Measurements from ENCODE around the gene NEUROG3. TPM values are rescaled to one million over a fixed set of nuclear protein-coding genes. Genes with fewer than 3 reads are reported as not detected.
"Not testable (repeated sequence)": the region's sequence is repeated elsewhere in the genome, so short reads cannot be mapped to it uniquely, and the experiment has no call there.

NEUROG3 gene
- total and polyA plus RNA-seq, 7 experiments from 2014 or later, result 0.24 TPM; not detected in 6

GRCh38 chr10:69549959-69550358, 23.3 kb downstream of the NEUROG3 start:
- no peak for DNase-seq
- CTCF ChIA-PET, result interaction anchor here (0.7 kb wide), 1 partner anchor 1442 kb away, joined by 3 read pairs; no protein-coding TSS in a partner anchor
- intact Hi-C loops (cut with micrococcal nuclease), result no loop called here
- Histone ChIP-seq H3K27me3 (ENCODE audit: control insufficient read depth in 2 of 2, insufficient read depth in 2 of 2, low read length in 2 of 2) (no peaks in the 10 kb centered on the region), H3K36me3 (ENCODE audit: control insufficient read depth in 2 of 3, insufficient read depth in 3 of 3, low read length in 3 of 3) (no peaks in the 10 kb centered on the region), H3K4me1 (ENCODE audit: control insufficient read depth in 2 of 2, insufficient read depth in 2 of 2, low read length in 2 of 2) (no peaks in the 10 kb centered on the region), H3K9me3 (ENCODE audit: control insufficient read depth in 2 of 3, low read length in 3 of 3) (peaks cover 0 to 20% (median 10%) of the 10 kb centered on the region in 3 experiments), H3K27ac (ENCODE audit: low read depth, low read length) (no peak overlapping the region), H3K4me3 (ENCODE audit: low read length) (no peak overlapping the region)
- Mint-ChIP-seq H3K27me3 (peaks cover 8 to 41% (median 21%) of the 10 kb centered on the region in 5 donors), H3K4me1 (no peaks in the 10 kb centered on the region), H3K27ac (no peak overlapping the region), H3K36me3 (peaks cover 0 to 16% (median 4%) of the 10 kb centered on the region in 5 donors), H3K4me3 (no peak overlapping the region), H3K9me3 (peaks cover 8 to 58% (median 25%) of the 10 kb centered on the region in 11 donors)
- POLR2A ChIA-PET, result no interaction called here
- no peak for ATAC-seq

- peaks cover 0 to 38% (median 15%) of the 10 kb centered on the region in 11 donors for H3K9me3 Mint-ChIP-seq
- H3K27me3 ChIP-seq (ENCODE audit: control insufficient read depth in 2 of 2, insufficient read depth in 2 of 2, low read length in 2 of 2), result no peaks in the 10 kb centered on the region
- no peak overlapping the region for H3K27ac ChIP-seq (ENCODE audit: low read depth, low read length)
- DNase-seq (no peak), ATAC-seq (no peak)
- H3K4me3 ChIP-seq (ENCODE audit: low read length), result no peak overlapping the region
- ChIA-PET CTCF (no interaction called here), POLR2A (no interaction called here)
- no peaks in the 10 kb centered on the region for H3K36me3 ChIP-seq (ENCODE audit: control insufficient read depth in 2 of 3, insufficient read depth in 3 of 3, low read length in 3 of 3)
- H3K9me3 ChIP-seq (ENCODE audit: control insufficient read depth in 2 of 3, low read length in 3 of 3), result peaks cover 0 to 7% (median 0%) of the 10 kb centered on the region in 3 experiments
- H3K27ac Mint-ChIP-seq, result no peak overlapping the region
- H3K4me1 Mint-ChIP-seq, result peaks cover 0 to 4% (median 0%) of the 10 kb centered on the region in 7 donors
- peaks cover 0 to 26% (median 9%) of the 10 kb centered on the region in 5 donors for H3K27me3 Mint-ChIP-seq
- no peak overlapping the region for H3K4me3 Mint-ChIP-seq
- intact Hi-C loops (cut with micrococcal nuclease), result no loop called here
- H3K36me3 Mint-ChIP-seq, result peaks cover 0 to 21% (median 5%) of the 10 kb centered on the region in 5 donors
- H3K4me1 ChIP-seq (ENCODE audit: control insufficient read depth in 2 of 2, insufficient read depth in 2 of 2, low read length in 2 of 2), result no peaks in the 10 kb centered on the region
Measured at GRCh38 chr10:69541463-69541862, 31.8 kb downstream of the NEUROG3 start.

GRCh38 chr10:69538461-69538860, 34.8 kb downstream of the NEUROG3 start:
- Histone ChIP-seq H3K9me3 (ENCODE audit: control insufficient read depth in 2 of 3, low read length in 3 of 3) (peaks cover 0 to 7% (median 0%) of the 10 kb centered on the region in 3 experiments), H3K4me3 (ENCODE audit: low read length) (no peak overlapping the region), H3K4me1 (ENCODE audit: control insufficient read depth in 2 of 2, insufficient read depth in 2 of 2, low read length in 2 of 2) (no peaks in the 10 kb centered on the region), H3K36me3 (ENCODE audit: control insufficient read depth in 2 of 3, insufficient read depth in 3 of 3, low read length in 3 of 3) (no peaks in the 10 kb centered on the region), H3K27ac (ENCODE audit: low read depth, low read length) (no peak overlapping the region), H3K27me3 (ENCODE audit: control insufficient read depth in 2 of 2, insufficient read depth in 2 of 2, low read length in 2 of 2) (no peaks in the 10 kb centered on the region)
- no peak overlapping the region for H3K4me3 Mint-ChIP-seq
- DNase-seq, result no peak
- ChIA-PET CTCF (interaction anchor here (0.5 kb wide), 1 partner anchor 31 kb away, joined by 3 read pairs; no protein-coding TSS in a partner anchor), POLR2A (no interaction called here)
- H3K9me3 Mint-ChIP-seq, result peaks cover 3 to 48% (median 19%) of the 10 kb centered on the region in 11 donors
- peaks cover 1 to 21% (median 9%) of the 10 kb centered on the region in 5 donors for H3K36me3 Mint-ChIP-seq
- peaks cover 0 to 4% (median 0%) of the 10 kb centered on the region in 7 donors for H3K4me1 Mint-ChIP-seq
- intact Hi-C loops (cut with micrococcal nuclease), result no loop called here
- H3K27ac Mint-ChIP-seq, result no peak overlapping the region
- ATAC-seq, result no peak
- peaks cover 0 to 27% (median 13%) of the 10 kb centered on the region in 5 donors for H3K27me3 Mint-ChIP-seq

- Mint-ChIP-seq H3K4me3 (no peak overlapping the region), H3K9me3 (peaks cover 3 to 50% (median 24%) of the 10 kb centered on the region in 11 donors), H3K4me1 (peaks cover 0 to 4% (median 0%) of the 10 kb centered on the region in 7 donors), H3K27ac (no peak overlapping the region), H3K27me3 (peaks cover 0 to 30% (median 19%) of the 10 kb centered on the region in 5 donors), H3K36me3 (peaks cover 1 to 21% (median 9%) of the 10 kb centered on the region in 5 donors)
- intact Hi-C loops (cut with micrococcal nuclease), result no loop called here
- Histone ChIP-seq H3K4me3 (ENCODE audit: low read length) (no peak overlapping the region), H3K9me3 (ENCODE audit: control insufficient read depth in 2 of 3, low read length in 3 of 3) (peaks cover 0 to 7% (median 0%) of the 10 kb centered on the region in 3 experiments), H3K27ac (ENCODE audit: low read depth, low read length) (no peak overlapping the region), H3K36me3 (ENCODE audit: control insufficient read depth in 2 of 3, insufficient read depth in 3 of 3, low read length in 3 of 3) (no peaks in the 10 kb centered on the region), H3K4me1 (ENCODE audit: control insufficient read depth in 2 of 2, insufficient read depth in 2 of 2, low read length in 2 of 2) (no peaks in the 10 kb centered on the region), H3K27me3 (ENCODE audit: control insufficient read depth in 2 of 2, insufficient read depth in 2 of 2, low read length in 2 of 2) (no peaks in the 10 kb centered on the region)
- no peak for ATAC-seq
- DNase-seq, result no peak
- POLR2A ChIA-PET, result no interaction called here
- CTCF ChIA-PET, result no interaction called here
Measured at GRCh38 chr10:69537449-69537848, 35.8 kb downstream of the NEUROG3 start.

- intact Hi-C loops (cut with micrococcal nuclease); H3K4me3 ChIP-seq (ENCODE audit: low read length); H3K4me1 ChIP-seq (ENCODE audit: control insufficient read depth in 2 of 2, insufficient read depth in 2 of 2, low read length in 2 of 2); POLR2A ChIA-PET; H3K36me3 ChIP-seq (ENCODE audit: control insufficient read depth in 2 of 3, insufficient read depth in 3 of 3, low read length in 3 of 3); H3K9me3 ChIP-seq (ENCODE audit: control insufficient read depth in 2 of 3, low read length in 3 of 3); ATAC-seq; CTCF ChIA-PET; H3K27ac ChIP-seq (ENCODE audit: low read depth, low read length); H3K27ac Mint-ChIP-seq; H3K4me1 Mint-ChIP-seq; DNase-seq; H3K4me3 Mint-ChIP-seq; H3K27me3 ChIP-seq (ENCODE audit: control insufficient read depth in 2 of 2, insufficient read depth in 2 of 2, low read length in 2 of 2): not testable (repeated sequence)
- peaks cover 3 to 45% (median 21%) of the 10 kb centered on the region in 11 donors for H3K9me3 Mint-ChIP-seq
- H3K36me3 Mint-ChIP-seq, result peaks cover 1 to 13% (median 9%) of the 10 kb centered on the region in 5 donors
- peaks cover 0 to 30% (median 21%) of the 10 kb centered on the region in 5 donors for H3K27me3 Mint-ChIP-seq
Measured at GRCh38 chr10:69536521-69536920, 36.7 kb downstream of the NEUROG3 start.

GRCh38 chr10:69533658-69534057, 39.6 kb downstream of the NEUROG3 start:
- intact Hi-C loops (cut with micrococcal nuclease), result no loop called here
- Mint-ChIP-seq H3K9me3 (peaks cover 0 to 24% (median 14%) of the 10 kb centered on the region in 11 donors), H3K27me3 (peaks cover 0 to 27% (median 11%) of the 10 kb centered on the region in 5 donors), H3K27ac (no peak overlapping the region), H3K4me3 (no peak overlapping the region), H3K4me1 (peaks cover 0 to under 1% (median 0%) of the 10 kb centered on the region in 7 donors), H3K36me3 (peaks cover 0 to 11% (median 4%) of the 10 kb centered on the region in 5 donors)
- ATAC-seq (no peak), DNase-seq (no peak)
- no peaks in the 10 kb centered on the region for H3K4me1 ChIP-seq (ENCODE audit: control insufficient read depth in 2 of 2, insufficient read depth in 2 of 2, low read length in 2 of 2)
- no peaks in the 10 kb centered on the region for H3K9me3 ChIP-seq (ENCODE audit: control insufficient read depth in 2 of 3, low read length in 3 of 3)
- no peak overlapping the region for H3K4me3 ChIP-seq (ENCODE audit: low read length)
- ChIA-PET POLR2A (no interaction called here), CTCF (no interaction called here)
- no peaks in the 10 kb centered on the region for H3K36me3 ChIP-seq (ENCODE audit: control insufficient read depth in 2 of 3, insufficient read depth in 3 of 3, low read length in 3 of 3)
- H3K27me3 ChIP-seq (ENCODE audit: control insufficient read depth in 2 of 2, insufficient read depth in 2 of 2, low read length in 2 of 2), result no peaks in the 10 kb centered on the region
- H3K27ac ChIP-seq (ENCODE audit: low read depth, low read length), result no peak overlapping the region

- no peak overlapping the region for H3K4me3 Mint-ChIP-seq
- Histone ChIP-seq H3K27ac (ENCODE audit: low read depth, low read length) (no peak overlapping the region), H3K27me3 (ENCODE audit: control insufficient read depth in 2 of 2, insufficient read depth in 2 of 2, low read length in 2 of 2) (no peaks in the 10 kb centered on the region), H3K4me3 (ENCODE audit: low read length) (no peak overlapping the region), H3K36me3 (ENCODE audit: control insufficient read depth in 2 of 3, insufficient read depth in 3 of 3, low read length in 3 of 3) (no peaks in the 10 kb centered on the region), H3K4me1 (ENCODE audit: control insufficient read depth in 2 of 2, insufficient read depth in 2 of 2, low read length in 2 of 2) (no peaks in the 10 kb centered on the region), H3K9me3 (ENCODE audit: control insufficient read depth in 2 of 3, low read length in 3 of 3) (no peaks in the 10 kb centered on the region)
- peaks cover 0 to 34% (median 3%) of the 10 kb centered on the region in 5 donors for H3K27me3 Mint-ChIP-seq
- H3K27ac Mint-ChIP-seq, result no peak overlapping the region
- intact Hi-C loops (cut with micrococcal nuclease), result no loop called here
- ChIA-PET POLR2A (no interaction called here), CTCF (interaction anchor here (2.0 kb wide), 1 partner anchor 110 kb away, joined by 10 read pairs; no protein-coding TSS in a partner anchor)
- no peaks in the 10 kb centered on the region for H3K36me3 Mint-ChIP-seq
- no peaks in the 10 kb centered on the region for H3K4me1 Mint-ChIP-seq
- DNase-seq (no peak), ATAC-seq (no peak)
- peaks cover 0 to 7% (median 0%) of the 10 kb centered on the region in 11 donors for H3K9me3 Mint-ChIP-seq
Measured at GRCh38 chr10:69527961-69528360, 45.3 kb downstream of the NEUROG3 start.
